Choroid plexus epithelial cell (primary cell): ENCODE results near the gene RASGRP1.

Source experiments
- DNase-seq: peaks from one replicate; pipeline ENCODE4 v3.0.0-alpha.2; 2010; ENCODE audit warnings: low read depth
- H3K4me3 ChIP-seq: 2 replicates; pipeline ENCODE4 v1.5.1; 2011; ENCODE audit warnings: low read depth, mild to moderate bottlenecking, control low read depth, low read length, moderate library complexity
- TF ChIP-seq, protein P1 (sequence below): conservative IDR thresholded peaks from 2 replicates; pipeline ENCODE4 v1.5.1; 2011; ENCODE audit warnings: low read depth, mild to moderate bottlenecking, control low read depth, inconsistent platforms, low read length, moderate library complexity

Gene RASGRP1

DNA sequence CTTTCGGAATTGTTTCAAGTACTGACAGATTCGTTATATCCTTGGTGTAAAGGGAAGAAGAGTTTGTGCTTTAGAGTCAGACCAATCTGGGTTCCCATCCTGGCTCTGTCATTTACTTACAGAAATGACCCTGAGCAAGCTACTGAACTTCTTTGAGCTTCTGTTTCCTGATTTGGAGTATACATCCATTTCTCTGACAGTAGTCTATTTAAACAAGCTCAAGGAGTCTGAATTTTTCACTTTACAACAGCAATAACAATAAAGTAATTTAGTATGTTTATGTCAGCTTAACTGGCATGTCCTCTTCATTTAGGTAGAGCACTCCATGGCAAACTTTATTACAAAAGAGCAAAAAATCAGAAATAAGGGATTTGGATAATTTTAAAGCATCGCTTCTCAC lies 82.9 kb downstream of the RASGRP1 start:
- DNase-seq: no peak
- TF ChIP-seq, protein P1, sequence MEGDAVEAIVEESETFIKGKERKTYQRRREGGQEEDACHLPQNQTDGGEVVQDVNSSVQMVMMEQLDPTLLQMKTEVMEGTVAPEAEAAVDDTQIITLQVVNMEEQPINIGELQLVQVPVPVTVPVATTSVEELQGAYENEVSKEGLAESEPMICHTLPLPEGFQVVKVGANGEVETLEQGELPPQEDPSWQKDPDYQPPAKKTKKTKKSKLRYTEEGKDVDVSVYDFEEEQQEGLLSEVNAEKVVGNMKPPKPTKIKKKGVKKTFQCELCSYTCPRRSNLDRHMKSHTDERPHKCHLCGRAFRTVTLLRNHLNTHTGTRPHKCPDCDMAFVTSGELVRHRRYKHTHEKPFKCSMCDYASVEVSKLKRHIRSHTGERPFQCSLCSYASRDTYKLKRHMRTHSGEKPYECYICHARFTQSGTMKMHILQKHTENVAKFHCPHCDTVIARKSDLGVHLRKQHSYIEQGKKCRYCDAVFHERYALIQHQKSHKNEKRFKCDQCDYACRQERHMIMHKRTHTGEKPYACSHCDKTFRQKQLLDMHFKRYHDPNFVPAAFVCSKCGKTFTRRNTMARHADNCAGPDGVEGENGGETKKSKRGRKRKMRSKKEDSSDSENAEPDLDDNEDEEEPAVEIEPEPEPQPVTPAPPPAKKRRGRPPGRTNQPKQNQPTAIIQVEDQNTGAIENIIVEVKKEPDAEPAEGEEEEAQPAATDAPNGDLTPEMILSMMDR: no peak
- no peak overlapping the region for H3K4me3 ChIP-seq

DNA sequence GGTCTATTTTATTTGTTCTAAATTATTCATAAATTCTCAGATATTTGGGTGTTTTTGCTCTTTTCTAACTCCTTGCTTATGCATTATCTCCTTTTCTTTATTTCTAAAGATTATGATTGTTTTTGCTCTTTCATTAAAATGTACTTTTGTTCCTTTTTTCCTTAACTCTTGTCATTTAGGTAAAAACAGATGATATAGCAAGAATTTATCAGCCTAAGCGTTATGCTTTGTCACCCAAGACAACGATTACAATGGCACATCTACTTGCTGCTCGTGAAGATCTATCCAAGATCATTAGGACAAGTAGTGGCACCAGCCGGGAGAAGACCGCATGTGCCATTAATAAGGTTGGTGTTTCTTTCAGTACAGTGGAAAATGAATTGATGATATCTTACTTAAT lies 83.5 kb downstream of the RASGRP1 start:
- TF ChIP-seq, protein P1: no peak
- H3K4me3 ChIP-seq: no peak overlapping the region
- DNase-seq: no peak

DNA sequence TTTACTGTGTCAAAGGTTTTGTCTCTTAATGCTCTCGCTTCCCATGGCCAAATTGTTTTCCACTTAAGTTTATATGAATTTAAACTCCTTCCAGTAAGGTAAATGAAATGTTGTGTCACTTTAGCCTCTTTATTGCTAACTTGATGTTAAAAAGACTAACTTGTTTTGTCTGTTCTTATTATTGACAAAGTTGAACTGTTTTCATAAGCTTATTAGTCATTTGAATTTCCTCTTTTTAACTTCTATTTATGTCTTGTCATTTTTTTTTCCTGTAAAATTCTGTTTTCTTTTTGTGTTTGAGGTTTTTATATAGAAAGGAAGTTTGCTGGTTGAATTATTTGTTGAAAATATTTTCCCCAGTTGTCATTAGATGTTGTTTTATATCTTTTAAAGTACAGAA lies 84.9 kb downstream of the RASGRP1 start:
- DNase-seq: no peak
- no peak overlapping the region for H3K4me3 ChIP-seq
- TF ChIP-seq, protein P1: no peak

DNA sequence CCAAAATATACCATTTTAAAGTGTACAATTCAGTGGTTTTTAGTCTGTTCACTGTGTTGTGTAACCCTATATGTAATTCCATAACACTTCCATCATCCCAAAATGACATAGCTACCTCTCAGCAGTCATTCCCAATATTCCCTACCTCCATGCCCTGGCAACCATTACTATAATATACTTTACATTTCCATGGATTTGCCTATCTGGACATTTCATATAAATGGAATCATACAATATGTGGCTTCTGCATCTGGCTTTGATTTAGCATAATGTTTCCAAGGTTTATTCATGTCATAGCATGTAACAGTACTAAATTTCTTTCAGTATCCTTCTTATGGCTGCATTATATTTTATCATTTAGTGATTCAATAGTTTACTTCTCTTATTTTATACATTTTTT lies 85.3 kb downstream of the RASGRP1 start:
- H3K4me3 ChIP-seq: no peak overlapping the region
- TF ChIP-seq, protein P1: no peak
- no peak for DNase-seq

DNA sequence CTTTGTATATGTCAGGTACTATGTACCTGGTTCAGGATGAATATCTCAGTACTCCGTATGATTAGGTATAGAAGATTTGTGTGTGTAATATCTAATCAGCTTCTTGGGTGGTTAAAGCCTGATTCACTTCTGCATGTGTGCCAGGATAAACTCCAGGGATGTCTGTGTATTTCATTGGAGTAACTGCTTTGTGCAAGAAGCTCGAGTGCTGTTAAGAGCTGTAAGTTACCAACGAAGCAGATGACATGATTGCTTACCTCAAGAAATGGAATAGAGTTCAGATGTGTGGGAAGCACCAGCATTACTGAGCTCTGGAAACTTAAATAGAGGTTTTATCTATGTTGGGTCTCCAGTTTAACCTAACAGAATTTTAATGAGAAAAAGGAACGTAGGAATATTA lies 87.0 kb downstream of the RASGRP1 start:
- TF ChIP-seq, protein P1: no peak
- no peak overlapping the region for H3K4me3 ChIP-seq

DNA sequence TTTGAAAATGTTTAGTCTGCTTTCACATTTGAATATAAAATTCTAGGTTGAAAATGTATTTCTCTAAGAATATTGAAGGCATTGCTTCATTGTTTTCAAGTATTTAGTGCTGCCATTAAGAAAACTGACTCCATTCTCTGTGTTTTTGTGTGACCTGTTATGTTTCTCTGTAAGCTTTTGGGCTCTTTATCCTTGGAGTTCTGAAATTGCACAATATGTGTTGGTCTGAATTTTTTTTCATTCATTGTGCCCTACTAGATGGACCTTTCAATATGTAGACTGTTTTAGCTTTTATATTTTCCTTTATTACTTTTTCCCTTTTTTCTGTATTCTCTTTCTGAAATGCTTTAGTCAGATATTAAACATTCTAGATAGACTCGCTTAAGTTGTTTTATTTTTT lies 88.5 kb downstream of the RASGRP1 start:
- TF ChIP-seq, protein P1: no peak
- DNase-seq: no peak
- no peak overlapping the region for H3K4me3 ChIP-seq

More for the DNA sequence above, 87.0 kb downstream of the RASGRP1 start:
- no peak for DNase-seq

DNA sequence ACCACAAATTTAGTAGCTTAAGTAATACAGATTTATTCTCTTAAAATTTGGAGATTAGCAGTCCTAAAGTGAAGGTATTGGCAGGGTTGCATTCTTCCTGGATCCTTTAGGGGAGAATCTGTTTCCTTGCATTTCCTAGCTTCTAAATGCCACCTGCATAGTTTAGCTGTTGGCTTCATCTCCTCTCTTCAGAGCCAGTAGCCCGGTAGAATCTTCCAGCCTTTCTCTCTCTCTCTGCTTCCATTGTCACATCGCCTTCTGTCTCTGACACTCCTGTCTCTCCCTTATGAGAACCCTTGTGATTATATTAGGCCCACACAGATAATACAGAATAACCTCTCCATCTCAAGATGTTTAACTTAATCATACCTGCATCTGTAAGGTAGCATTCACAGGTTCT lies 89.3 kb downstream of the RASGRP1 start:
- H3K4me3 ChIP-seq: no peak overlapping the region
- no peak for DNase-seq
- TF ChIP-seq, protein P1: no peak
